ELF-1 (cell line): ENCODE data around the gene NPB.

ENCODE experiments used
- DNase-seq: peaks from one replicate; pipeline ENCODE4 v3.0.0-alpha.2; 2016; ENCODE audit warnings: low read depth, low spot score

The NPB gene

DNA sequence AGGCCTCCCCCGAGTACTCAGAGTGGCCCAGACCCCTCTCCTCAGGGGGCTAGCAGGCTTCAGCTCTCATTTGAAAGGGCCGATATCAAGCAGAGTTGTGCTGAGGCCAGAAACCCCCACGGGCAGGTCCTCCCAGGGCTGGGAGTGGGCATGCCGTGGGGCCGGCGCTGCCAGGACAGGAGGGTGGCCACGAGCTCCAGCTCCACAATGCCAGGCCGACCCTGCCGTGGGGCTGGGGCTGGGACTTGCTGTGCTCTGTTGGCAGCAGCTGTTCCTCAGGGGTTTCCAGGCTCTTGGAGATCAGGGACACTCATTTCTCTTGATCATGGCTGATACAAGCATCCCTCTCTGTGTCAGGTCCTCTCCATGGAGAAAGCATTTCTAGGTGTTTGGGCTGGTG, 3.2 kb upstream of the NPB start:
- DNase-seq = no peak

GRCh38 chr17:81899514-81900166, 2.4 kb upstream of the NPB start:
- DNase-seq = no peak

- DNase-seq = peak; percentile 42
Observed at GRCh38 chr17:81900181-81900820, 1.7 kb upstream of the NPB start.

GRCh38 chr17:81901167-81902022, 643 bp upstream of the NPB start:
- no peak for DNase-seq

DNA sequence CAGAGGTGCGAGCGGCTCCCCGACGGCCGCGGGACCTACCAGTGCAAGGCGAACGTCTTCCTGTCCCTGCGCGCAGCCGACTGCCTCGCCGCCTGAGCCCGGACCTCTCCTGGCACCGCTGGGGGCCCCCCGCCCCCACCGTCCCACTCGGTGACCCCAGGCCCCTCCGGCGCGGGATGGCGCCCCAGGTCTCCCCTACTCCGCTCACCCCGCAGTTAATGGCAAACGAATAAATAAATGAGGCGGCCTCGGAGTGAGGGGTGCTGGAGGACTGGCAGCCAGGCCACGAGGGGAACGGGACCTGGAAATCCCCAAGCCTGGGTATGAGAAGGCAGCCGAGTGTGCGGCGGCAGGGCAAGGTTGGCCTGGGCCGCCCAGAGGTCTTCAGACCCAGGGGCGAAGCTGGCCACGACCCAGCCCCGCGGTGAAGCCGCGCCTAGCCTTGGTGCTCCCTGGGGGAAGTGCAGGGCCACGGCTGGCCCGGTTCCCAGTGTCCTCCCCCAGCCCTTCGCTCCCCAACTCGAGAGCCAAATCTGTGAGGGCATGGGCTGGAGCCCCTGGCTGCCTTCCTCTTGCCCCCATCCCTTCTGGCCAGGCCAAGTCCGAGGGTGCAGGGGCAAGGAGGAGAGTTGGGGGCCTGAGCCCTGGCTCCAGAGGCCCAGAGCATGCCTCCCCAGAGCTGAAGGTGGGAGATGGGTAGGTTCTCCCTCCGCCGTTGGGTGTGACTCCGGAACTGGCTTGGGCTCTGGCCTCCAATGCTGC, 796 bp downstream of the NPB start:
- no peak for DNase-seq

DNA sequence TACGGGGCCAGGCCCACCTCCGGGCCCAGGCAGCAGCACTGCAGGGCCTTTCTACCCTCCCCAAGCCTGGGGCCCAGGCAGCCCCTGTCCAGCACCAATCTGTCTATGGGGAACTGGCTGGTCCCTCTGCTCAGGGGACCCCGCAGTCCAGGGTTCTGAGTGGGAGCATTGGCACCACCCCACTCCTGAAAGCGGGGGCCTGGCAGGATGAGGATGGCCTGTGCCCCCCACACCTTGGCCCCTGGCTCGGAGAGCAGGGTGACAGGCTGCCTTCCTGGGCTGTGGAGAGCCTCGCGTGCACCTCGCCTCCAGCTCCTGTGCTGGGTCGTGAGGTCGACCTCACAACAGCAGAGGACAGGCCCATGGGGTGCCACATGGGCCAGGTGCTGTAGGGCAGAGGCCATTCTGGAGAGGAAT, 1.4 kb downstream of the NPB start:
- DNase-seq = no peak

DNA sequence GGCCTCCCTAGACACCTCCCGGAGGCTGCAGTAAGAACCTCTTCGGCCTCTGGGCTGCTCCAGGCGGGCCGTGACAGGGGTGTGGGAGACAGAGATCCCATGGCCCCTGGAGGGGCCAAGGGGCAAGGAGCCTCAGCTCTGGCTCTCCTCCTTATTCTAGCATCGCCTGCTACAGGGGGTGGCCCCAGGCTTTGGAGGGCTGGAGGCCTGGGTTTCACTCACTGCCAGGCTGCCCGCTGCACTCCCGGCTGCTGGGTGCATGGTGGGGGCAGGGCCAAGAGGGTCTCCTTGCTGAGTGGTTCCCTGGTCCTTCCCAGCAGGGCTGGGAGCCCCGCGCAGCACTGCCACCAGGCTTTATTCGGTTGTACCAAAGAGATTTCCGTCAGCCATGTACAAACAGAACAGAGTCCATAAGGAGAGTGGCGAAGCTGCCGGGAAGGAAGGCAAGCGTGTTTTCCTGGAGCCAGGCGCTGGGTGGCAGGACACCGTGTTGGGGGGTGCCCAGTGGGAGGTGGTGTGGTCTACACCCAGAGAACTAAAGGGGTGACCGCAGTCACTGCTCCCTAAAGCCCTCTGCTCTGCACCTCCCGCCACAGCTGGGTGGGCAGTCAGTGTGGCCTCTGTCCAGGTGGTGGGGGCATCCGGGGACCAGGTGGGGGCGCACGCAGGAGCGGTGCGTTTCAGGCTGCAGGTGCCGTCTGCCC, 2.0 kb downstream of the NPB start:
- no peak for DNase-seq

- no peak for DNase-seq
Observed at GRCh38 chr17:81904600-81905423, 2.8 kb downstream of the NPB start.

DNA sequence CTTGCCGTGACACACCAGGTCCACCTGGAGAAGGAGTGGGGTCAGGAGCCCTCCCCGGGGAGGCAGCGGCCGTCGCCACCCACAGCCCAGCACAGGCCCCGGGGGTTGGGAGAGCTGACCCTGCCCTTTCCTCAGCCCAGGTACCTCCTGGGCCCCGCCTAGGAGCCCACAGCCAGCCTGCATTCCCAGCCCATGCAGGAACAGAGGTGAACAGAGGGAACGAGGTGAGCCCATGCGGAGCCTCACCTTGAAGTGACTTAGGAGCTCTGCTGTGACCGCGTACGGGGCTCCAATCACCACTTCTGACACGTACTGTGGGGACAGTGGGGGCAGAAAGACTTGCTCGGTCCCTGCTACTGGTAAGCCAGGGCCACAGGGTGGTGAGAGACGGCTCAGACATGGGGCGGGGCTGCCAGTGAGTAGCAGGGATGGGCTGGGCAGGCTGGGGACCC, 3.4 kb downstream of the NPB start:
- DNase-seq = no peak

DNA sequence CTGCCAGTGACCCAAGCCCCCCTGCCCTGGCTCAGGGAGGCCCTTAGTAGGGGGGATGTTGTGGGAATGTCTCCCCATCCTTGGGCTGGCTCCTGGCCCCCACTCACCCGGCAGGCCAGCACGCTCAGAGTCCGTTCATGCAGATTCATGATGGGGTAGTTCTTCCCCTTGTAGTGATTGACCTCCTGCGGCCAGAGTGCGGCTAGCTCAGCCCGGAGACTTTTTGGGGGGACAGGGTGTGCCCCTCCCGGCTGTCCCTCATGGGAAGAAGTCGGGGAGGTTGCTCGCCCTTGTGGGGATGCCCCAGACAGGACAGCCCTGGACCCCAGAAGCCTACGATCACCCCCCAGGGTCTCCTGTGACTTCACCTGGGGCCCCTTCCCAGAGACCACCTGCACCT, 4.0 kb downstream of the NPB start:
- DNase-seq = no peak

DNA sequence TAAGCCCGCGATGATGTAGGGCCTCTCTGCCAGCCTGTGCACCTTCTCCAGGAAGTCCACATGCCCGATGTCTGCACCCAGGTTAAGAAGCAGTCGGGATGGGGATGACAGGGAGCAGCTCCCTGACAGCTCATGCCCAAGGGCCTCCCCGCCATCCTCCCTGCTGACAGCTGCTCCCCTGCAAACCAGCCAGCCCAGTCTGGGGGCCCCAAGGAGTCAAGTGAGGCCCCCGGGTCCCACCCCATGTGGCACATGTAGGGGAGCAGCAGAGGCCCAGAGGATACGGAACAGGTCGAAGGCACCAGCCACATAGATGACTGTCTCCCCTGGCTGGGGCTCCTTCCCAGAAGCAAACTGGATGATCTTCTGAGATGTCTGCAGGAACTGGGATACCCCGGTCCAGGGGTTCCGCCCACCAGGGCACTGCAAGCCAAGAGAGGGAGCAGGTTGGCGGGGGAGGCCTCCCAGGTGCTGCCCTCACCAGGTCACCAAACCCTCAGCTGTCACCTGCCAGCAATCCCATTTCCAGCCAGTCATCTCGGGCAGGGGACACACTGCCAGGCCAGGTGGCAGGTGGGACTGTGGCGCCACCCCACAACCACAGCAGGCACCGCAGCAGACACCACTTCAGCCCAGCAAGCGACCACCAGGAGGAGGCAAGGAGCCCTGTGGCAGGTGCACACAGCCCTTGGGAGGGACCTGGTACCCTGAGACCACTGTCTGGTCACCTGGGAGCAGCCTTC, 4.6 kb downstream of the NPB start:
- DNase-seq = no peak

DNA sequence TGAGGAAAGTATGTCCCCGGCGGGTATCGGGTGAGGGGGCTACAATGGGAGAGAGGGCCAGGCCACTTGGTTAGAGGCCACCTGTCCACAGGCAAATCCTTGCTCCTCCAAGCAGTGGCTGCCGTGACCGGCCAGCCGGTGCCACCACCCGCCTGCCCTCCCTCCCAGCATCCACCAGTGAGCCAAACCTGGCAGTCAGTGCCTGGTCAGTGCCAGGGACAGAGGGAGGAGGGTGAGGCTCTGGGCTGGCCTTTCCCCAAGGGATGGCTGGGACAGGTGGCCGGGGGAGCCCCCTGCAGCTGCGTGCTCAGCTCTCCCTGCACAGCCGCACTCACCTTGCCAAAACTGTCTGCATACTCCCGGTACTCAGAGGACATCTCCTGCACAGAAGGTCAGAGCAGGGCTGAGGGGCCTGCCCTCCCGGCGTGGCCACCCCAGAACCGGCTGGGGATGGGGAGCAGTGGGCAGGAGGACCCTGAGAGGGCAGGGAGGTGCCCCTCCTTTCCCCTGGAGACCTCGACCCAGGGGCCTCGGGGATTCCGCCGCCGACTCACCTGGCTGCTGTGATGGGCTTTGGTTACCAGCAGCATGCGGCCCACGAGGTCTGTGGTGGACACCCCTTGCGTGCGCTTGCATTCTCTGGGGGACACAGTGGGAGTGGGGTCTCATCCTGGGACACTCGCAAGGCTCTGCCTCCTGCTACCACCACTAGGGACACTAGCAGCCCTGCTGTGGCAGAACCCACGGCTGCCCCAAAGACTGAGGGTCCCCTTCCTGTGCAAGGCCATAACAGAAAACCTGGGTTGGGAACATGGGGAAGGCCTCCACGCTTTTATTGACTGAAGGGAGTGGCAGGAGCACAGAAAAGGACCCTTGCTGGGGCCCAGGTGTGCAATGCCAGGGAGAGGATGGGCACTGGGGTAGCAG, 5.4 kb downstream of the NPB start:
- no peak for DNase-seq

- DNase-seq = no peak
Observed at GRCh38 chr17:81908793-81909192, 6.8 kb downstream of the NPB start.

GRCh38 chr17:81909231-81909630, 7.2 kb downstream of the NPB start:
- DNase-seq = no peak

DNA sequence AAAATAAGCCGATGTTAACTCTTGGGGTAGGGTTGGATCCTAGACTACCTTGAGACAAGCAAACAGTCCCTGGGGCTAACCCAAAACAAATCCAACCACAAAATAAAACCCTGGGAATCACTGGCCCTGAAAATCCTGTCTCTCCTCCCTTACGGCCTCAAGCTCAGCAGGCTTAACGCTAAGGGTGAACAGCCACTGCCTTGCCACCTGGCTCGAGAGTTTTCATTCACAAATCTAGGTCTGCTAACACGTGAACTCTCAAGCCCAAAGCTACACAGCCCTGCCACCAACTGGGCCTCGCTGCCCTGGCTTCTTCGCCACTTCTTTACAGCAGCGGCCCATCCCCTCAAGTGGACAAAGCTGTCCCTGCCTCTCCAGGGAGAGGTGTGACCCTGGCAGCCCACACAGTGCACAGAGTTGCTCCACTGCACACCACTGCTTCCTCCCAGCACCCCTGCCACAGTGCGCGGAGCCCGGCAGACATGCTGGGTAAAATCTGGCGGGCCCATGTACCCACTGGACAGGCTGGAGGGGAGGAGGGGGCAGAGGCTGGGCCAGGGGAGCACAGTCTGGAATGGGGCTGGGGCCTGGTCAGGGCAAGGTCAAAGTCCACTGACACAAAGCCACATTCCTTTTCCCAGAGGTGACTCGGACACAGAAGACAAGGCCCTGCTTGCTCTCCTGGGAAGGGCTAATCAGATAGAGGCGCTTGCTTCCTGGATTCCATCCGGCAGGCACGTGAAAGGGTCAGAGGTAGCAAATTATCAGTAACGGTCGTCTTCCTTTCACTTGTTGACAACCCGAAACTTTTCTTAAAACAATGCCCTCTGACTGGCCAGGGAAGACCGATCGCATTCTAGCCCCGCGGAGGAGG, 8.2 kb downstream of the NPB start:
- DNase-seq = peak; percentile 58

DNA sequence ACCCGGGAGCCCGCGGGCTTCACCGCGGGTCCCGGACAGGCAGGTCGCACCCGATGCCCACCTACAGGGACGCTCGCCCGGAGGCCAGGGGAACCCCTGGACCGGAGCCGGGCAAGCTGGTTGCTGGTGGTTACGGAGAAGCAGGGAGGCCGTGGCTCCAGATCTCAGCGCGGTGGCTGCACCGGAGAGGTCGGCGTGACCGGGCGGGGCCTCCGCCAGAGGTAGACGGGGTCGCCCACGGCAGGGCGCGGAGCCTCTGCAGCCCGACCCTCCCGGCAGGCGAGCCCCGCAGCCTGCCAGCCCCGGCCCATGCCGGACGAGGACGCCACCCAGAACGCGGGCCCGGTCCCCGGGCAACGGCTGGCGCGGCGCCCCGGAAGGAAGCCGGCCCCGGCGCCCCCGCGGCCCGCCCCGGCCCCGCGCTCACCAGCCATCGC, 8.8 kb downstream of the NPB start:
- DNase-seq = no peak

GRCh38 chr17:81911277-81911961, 9.4 kb downstream of the NPB start, which contains the start of gene PCYT2:
PCYT2 (minus strand) TSS chr17:81911399; CDS start chr17:81911355, 44 bp downstream.
- DNase-seq = peak; percentile 81
